Motor neuron (in vitro differentiated cells): ENCODE results near the gene ZRANB3. TPM values are rescaled to one million over a fixed set of nuclear protein-coding genes. Genes with fewer than 3 reads are reported as not detected.
A peak's percentile ranks its signal among the peaks of the same experiment; 100 is the strongest.

Experiments
- ATAC-seq, 8 experiments: fragments of 200-7000 bp; cut with Tn5 transposase; replicated peaks in 6 of 8; 2 replicates each; pipeline ENCODE4 v1.8.0; 2021; ENCODE audit warnings: mild to moderate bottlenecking in 8 of 8, moderate library complexity in 8 of 8
- H3K27ac ChIP-seq, 2 donors: fragments of 250-450 bp; sonication (Bioruptor Pico); 2 replicates each; pipeline ENCODE4 v1.9.0; 2021; ENCODE audit warnings: antibody characterized with exemption in 2 of 2, mild to moderate bottlenecking in 2 of 2, moderate library complexity in 1 of 2
- H3K4me1 ChIP-seq, 2 donors: fragments of 250-450 bp; sonication (Bioruptor Pico); replicated peaks in 1 of 2; 2 replicates each; pipeline ENCODE4 v1.6.1; 2021; ENCODE audit warnings: antibody characterized with exemption in 2 of 2, mild to moderate bottlenecking in 2 of 2, moderate library complexity in 1 of 2
- H3K4me3 ChIP-seq, 5 donors: fragments of 250-450 bp; sonication (Bioruptor Pico); 2 replicates each; pipeline ENCODE4 v1.9.0; 2021; ENCODE audit warnings: antibody characterized with exemption in 5 of 5, mild to moderate bottlenecking in 5 of 5, moderate library complexity in 4 of 5
- WGBS, 10 experiments: fragments of 450-650 bp; shearing (Covaris generic); methylation state at CpG; one replicate each; pipeline ENCODE4 v1.0.0; 2022; 5-methylcytosine and 5-hydroxymethylcytosine counted together
- in situ Hi-C, 9 experiments: fragments of 400-800 bp; cut with MboI; loops; one replicate each; pipeline ENCODE4 v1.15.0; 2021; ENCODE audit warnings: low sequenced_read_pairs in 9 of 9, low pct_unique_long_range_greater_than_20kb in 2 of 9; ENCODE audit not compliant: unreplicated experiment in 9 of 9
- total RNA-seq, 8 experiments: library from RNA; unstranded; fragments of 300-600 nt; gene quantifications; 2 replicates each; pipeline versions ENCODE4 v1.2.3 to v1.2.4, GENCODE V29; 2022

The ZRANB3 gene
- total RNA-seq, 8 experiments from 2014 or later: 6.3 to 18.2 (median 9.6) TPM

- Histone ChIP-seq H3K27ac (no peak overlapping the region), H3K4me1 (peaks cover 0 to 8% of the 10 kb centered on the region in 2 donors), H3K4me3 (no peak overlapping the region)
- 20 to 100% (median 71%) methylated on average over 1 to 2 of the region's 2 CpGs; no CpG with 5 or more reads in 1 of the 10 experiments for WGBS, 10 experiments
- peak in 4 of 8 experiments; percentile 35 to 60 (median 42) for ATAC-seq
- in situ Hi-C loops: no loop called here
Measured at GRCh38 chr2:135212757-135213156, 318.3 kb downstream of the ZRANB3 start.

DNA sequence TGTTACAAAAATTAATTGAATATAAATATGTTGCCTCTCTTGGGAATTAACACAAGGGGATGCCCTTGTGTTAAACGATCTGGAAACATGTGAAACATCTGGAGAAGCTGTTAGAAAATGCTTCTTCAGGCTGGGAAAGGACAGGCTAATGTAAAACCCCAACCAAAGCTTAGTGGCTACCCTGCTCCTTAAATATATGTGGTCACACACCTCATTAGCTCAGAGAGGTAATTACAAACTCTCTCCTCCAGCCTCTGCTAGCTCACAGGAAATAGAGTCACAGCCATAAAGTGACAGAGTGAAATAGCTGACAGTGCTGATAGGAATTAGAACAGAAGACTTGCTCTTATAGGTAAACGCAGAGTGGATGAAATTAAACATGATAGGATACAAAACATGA, 323.0 kb downstream of the ZRANB3 start:
- no peak for ATAC-seq
- Histone ChIP-seq H3K4me3 (no peak overlapping the region), H3K27ac (no peak overlapping the region), H3K4me1 (peaks cover 0 to 4% of the 10 kb centered on the region in 2 donors)
- in situ Hi-C loops: no loop called here
- WGBS, 10 experiments: 44 to 100% (median 64%) methylated on average over 1 to 2 of the region's 2 CpGs; no CpG with 5 or more reads in 1 of the 10 experiments

DNA sequence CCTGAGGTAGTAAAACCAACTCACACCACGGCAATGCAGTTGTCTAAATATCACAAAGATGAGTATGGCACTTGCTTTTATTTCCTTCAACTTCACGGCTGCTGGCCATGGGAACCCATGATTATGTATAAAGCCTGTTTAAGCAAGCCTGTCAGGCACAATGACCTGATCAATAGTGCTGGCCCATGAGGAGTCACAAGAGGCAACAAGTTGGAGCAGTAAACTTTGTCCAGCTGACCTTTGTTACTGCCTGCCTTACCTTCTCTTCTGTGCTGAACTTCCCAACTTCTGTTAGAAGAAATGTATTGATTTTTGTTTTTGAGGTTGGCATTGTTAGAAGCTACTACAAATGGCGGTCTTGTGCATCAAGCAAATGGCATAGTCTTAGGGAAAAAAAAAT, 327.1 kb downstream of the ZRANB3 start:
- ATAC-seq: no peak
- WGBS, 10 experiments: 70 to 100% (median 92%) methylated on average over 1 to 3 of the region's 3 CpGs; no CpG with 5 or more reads in 1 of the 10 experiments
- in situ Hi-C loops: no loop called here

DNA sequence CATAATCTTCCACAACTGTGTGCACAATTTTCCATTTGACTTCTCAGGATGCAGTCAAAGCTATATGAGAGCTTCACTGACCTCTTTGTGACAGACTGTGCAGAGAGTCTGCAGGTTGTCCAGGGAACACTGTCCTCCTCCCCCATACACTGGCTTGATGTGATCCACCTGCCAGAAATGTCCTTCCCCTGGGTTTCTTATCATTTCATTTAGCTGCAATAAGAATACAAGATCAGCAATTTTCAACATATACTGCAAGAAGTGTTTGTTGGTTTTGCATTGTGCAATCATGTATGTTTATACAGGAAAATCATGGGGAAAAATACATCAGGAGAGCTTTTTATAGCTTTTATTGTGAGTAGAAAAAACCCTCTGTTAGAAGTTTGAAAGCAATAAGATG, 328.3 kb downstream of the ZRANB3 start:
- ATAC-seq: no peak
- H3K4me1 ChIP-seq: no peaks in the 10 kb centered on the region
- in situ Hi-C loops: no loop called here
- no peak overlapping the region for H3K27ac ChIP-seq
- H3K4me3 ChIP-seq: no peak overlapping the region

More for the DNA sequence above, 327.1 kb downstream of the ZRANB3 start:
- Histone ChIP-seq H3K27ac (no peak overlapping the region), H3K4me3 (no peak overlapping the region), H3K4me1 (no peaks in the 10 kb centered on the region)

- in situ Hi-C loops: no loop called here
- 40 to 100% (median 85%) methylated on average over 1 to 3 of the region's 3 CpGs; no CpG with 5 or more reads in 2 of the 10 experiments for WGBS, 10 experiments
- Histone ChIP-seq H3K4me1 (no peaks in the 10 kb centered on the region), H3K27ac (no peak overlapping the region), H3K4me3 (no peak overlapping the region)
- ATAC-seq: no peak
Measured at GRCh38 chr2:135198481-135198880, 332.5 kb downstream of the ZRANB3 start.

GRCh38 chr2:135190799-135191198, 340.2 kb downstream of the ZRANB3 start:
- no peaks in the 10 kb centered on the region for H3K4me1 ChIP-seq
- in situ Hi-C loops: no loop called here
- ATAC-seq: no peak
- no peak overlapping the region for H3K27ac ChIP-seq
- H3K4me3 ChIP-seq: no peak overlapping the region

- 60 to 100% (median 100%) methylated on average over 1 of the region's 1 CpG; no CpG with 5 or more reads in 3 of the 10 experiments for WGBS, 10 experiments
- ATAC-seq: no peak
- Histone ChIP-seq H3K4me3 (no peak overlapping the region), H3K4me1 (no peaks in the 10 kb centered on the region), H3K27ac (no peak overlapping the region)
- in situ Hi-C loops: no loop called here
Measured at GRCh38 chr2:135189148-135189547, 341.9 kb downstream of the ZRANB3 start.

DNA sequence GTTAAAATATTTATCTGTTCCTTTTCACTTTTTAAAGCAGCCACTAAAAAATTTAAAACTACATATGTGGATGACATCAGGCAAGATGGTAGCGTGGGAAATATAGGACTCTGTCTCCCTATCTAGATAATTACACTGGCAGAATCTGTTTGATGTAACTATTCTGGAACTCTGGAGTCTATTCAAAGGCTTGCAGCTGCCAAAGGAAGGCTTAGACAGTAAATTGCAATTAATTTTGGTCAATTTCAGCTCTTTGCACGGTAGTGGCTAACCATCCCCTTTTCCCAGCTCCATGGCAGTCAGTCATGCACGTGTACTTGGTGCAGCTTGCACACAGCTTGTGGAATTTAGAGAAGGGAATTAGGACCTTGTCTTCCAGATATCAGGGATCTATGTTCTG, 343.7 kb downstream of the ZRANB3 start:
- Histone ChIP-seq H3K4me3 (no peak overlapping the region), H3K4me1 (peaks cover 0 to under 1% of the 10 kb centered on the region in 2 donors), H3K27ac (no peak overlapping the region)
- no peak for ATAC-seq
- WGBS, 10 experiments: 20 to 100% (median 80%) methylated on average over 1 to 3 of the region's 3 CpGs; no CpG with 5 or more reads in 1 of the 10 experiments
- in situ Hi-C loops: no loop called here

DNA sequence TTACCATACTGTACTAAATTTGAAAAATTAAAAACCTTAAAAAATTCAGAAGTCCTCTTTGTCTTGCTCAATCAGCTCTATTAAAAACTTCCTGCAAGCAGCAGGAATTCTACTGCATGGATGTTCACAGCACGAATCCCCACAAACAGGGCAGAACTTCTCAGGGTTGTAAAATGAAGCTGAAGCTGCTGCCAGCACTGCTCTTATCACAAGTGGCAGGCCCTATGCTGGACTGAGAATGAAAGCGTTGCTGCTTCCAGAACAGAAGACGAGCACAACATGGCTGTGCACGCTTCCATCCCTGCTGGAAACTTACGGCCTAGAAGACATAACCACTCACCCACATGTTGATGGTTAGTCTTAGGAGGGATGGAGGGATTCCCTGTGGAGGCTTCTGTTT, 345.0 kb downstream of the ZRANB3 start:
- Histone ChIP-seq H3K4me3 (no peak overlapping the region), H3K27ac (no peak overlapping the region), H3K4me1 (peaks cover 7% of the 10 kb centered on the region in 2 donors)
- no peak for ATAC-seq
- in situ Hi-C loops: no loop called here
- WGBS, 10 experiments: 60 to 100% (median 95%) methylated on average over 1 to 5 of the region's 5 CpGs; no CpG with 5 or more reads in 5 of the 10 experiments

GRCh38 chr2:135183822-135184221, 347.2 kb downstream of the ZRANB3 start:
- peaks cover 7% of the 10 kb centered on the region in 2 donors for H3K4me1 ChIP-seq
- WGBS, 10 experiments: 43 to 100% (median 85%) methylated on average over 1 of the region's 1 CpG; no CpG with 5 or more reads in 6 of the 10 experiments
- no peak for ATAC-seq
- H3K4me3 ChIP-seq: no peak overlapping the region
- in situ Hi-C loops: no loop called here
- no peak overlapping the region for H3K27ac ChIP-seq

- 60 to 100% (median 85%) methylated on average over 2 to 3 of the region's 3 CpGs for WGBS, 10 experiments
- ATAC-seq: no peak
- H3K27ac ChIP-seq: no peak overlapping the region
- H3K4me3 ChIP-seq: no peak overlapping the region
- H3K4me1 ChIP-seq: peaks cover 7% of the 10 kb centered on the region in 2 donors
- in situ Hi-C loops: no loop called here
Measured at GRCh38 chr2:135182601-135183000, 348.4 kb downstream of the ZRANB3 start.

DNA sequence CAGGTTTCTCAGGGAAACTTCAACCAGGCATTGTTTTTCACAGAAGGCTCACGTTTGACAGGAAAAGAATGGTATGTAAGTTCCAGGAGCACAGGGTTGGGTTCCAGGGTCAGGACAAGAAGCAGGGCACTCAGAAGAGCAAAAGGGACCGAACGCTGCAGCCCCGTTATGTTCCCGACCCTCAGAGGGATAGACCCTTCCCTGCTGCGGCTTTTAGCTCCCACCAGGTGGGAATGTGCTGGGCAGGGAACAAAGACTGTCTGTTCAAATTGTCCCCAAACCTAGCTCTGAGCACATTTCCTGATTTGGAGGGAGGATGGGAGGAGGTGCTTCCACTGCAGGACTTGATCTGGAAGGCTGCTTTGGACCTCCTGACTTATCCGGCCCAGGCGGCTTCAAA, 348.8 kb downstream of the ZRANB3 start:
- in situ Hi-C loops: no loop called here
- 65 to 100% (median 94%) methylated on average over 1 to 7 of the region's 8 CpGs; no CpG with 5 or more reads in 4 of the 10 experiments for WGBS, 10 experiments
- ATAC-seq: no peak
- no peak overlapping the region for H3K27ac ChIP-seq
- no peak overlapping the region for H3K4me3 ChIP-seq
- H3K4me1 ChIP-seq: peaks cover 7% of the 10 kb centered on the region in 2 donors

DNA sequence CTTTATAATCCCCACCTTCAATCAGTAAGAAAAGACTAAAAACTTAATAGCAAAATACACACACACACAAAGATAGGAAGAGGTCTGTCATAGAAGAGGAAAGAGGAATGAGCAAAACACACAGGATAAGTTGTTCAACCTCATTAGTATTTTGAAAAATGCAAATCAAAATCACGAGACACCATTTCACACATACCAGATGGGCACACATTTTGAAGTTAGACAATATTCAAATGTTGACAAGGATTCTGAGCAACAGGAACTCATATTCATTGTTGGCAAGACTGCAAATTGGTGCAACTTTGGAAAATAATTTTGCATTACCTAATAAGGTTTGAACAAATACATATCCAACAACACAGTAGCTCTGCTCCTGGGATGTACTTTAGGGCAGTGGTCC, 351.3 kb downstream of the ZRANB3 start:
- 0 to 100% (median 100%) methylated on average over 1 of the region's 1 CpG; no CpG with 5 or more reads in 3 of the 10 experiments for WGBS, 10 experiments
- peak in 3 of 8 experiments; percentile 32 to 65 (median 38) for ATAC-seq
- Histone ChIP-seq H3K4me3 (no peak overlapping the region), H3K4me1 (peaks cover 7% of the 10 kb centered on the region in 2 donors), H3K27ac (no peak overlapping the region)
- in situ Hi-C loops: no loop called here

DNA sequence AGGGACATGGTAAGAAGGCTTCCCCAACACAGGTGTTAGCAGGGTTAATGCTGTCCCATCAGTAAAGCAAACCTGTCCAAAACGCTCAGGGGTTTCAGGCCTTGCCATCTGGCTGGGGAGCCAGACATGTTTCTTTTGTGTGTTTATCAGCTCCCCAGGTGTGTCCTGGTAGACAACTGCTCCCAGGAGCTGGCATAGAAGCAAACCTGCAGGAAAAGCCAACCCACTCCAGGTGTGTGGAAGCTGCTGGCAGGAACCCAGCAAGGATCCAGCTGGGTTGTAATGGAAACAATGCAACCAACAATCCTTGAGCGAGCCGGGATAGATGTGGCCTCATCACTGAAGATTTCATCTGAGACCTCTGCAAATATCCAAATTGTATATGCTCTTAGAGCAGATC, 355.8 kb downstream of the ZRANB3 start:
- Histone ChIP-seq H3K27ac (no peak overlapping the region), H3K4me3 (no peak overlapping the region), H3K4me1 (no peaks in the 10 kb centered on the region)
- ATAC-seq: no peak
- WGBS, 10 experiments: 60 to 100% (median 80%) methylated on average over 1 to 2 of the region's 3 CpGs; no CpG with 5 or more reads in 5 of the 10 experiments
- in situ Hi-C loops: no loop called here
